ENCODE results near the gene C1QBP. TPM values are rescaled to one million over a fixed set of nuclear protein-coding genes. Genes with fewer than 3 reads are reported as not detected.

Gene C1QBP
- total RNA-seq, 1 donor from 2014 or later: 100 TPM

GRCh38 chr17:5481451-5481850, 42.5 kb upstream of the C1QBP start:
- no peak overlapping the region for H3K27ac Mint-ChIP-seq (ENCODE audit: unreplicated experiment)
- DNase-seq (ENCODE audit: low spot score): no peak
- no peaks in the 10 kb centered on the region for H3K27me3 Mint-ChIP-seq (ENCODE audit: unreplicated experiment)
- no peak for TF ChIP-seq CTCF (IDR thresholded peaks at IDR 0.05; ENCODE audit: unreplicated experiment)
- no peaks in the 10 kb centered on the region for H3K9me3 Mint-ChIP-seq (ENCODE audit: unreplicated experiment)
- peaks cover 7% of the 10 kb centered on the region for H3K4me1 Mint-ChIP-seq (ENCODE audit: unreplicated experiment)
- H3K36me3 Mint-ChIP-seq (ENCODE audit: low read depth, unreplicated experiment): peaks cover 40% of the 10 kb centered on the region
- no peak overlapping the region for H3K4me3 Mint-ChIP-seq (ENCODE audit: unreplicated experiment)

DNA sequence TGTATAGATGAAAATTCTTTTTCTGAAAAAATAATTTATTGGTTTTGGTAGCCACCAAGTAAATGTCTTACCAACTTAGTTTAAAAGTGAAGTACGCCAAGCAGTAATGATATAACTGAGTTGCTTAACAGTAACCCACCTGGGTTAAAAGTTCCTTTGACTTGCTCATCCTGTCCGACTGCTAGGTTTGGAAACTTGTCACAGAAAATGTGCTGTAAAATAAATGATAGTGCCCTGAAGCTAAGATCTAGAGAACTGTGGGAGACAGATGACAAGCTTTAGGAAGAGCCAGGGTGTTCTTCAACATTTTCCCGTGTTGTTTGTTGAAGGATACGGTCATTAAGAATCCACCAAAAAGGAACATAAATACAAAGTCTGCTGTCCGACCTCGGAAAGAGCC, 42.0 kb upstream of the C1QBP start:
- peaks cover 7% of the 10 kb centered on the region for H3K4me1 Mint-ChIP-seq (ENCODE audit: unreplicated experiment)
- H3K36me3 Mint-ChIP-seq (ENCODE audit: low read depth, unreplicated experiment): peaks cover 44% of the 10 kb centered on the region
- no peak overlapping the region for H3K4me3 Mint-ChIP-seq (ENCODE audit: unreplicated experiment)
- H3K9me3 Mint-ChIP-seq (ENCODE audit: unreplicated experiment): no peaks in the 10 kb centered on the region
- no peak for TF ChIP-seq CTCF (IDR thresholded peaks at IDR 0.05; ENCODE audit: unreplicated experiment)
- DNase-seq (ENCODE audit: low spot score): no peak
- H3K27ac Mint-ChIP-seq (ENCODE audit: unreplicated experiment): no peak overlapping the region
- H3K27me3 Mint-ChIP-seq (ENCODE audit: unreplicated experiment): no peaks in the 10 kb centered on the region

GRCh38 chr17:5478992-5479391, 40.0 kb upstream of the C1QBP start:
- Mint-ChIP-seq H3K36me3 (ENCODE audit: low read depth, unreplicated experiment) (peaks cover 49% of the 10 kb centered on the region), H3K9me3 (ENCODE audit: unreplicated experiment) (no peaks in the 10 kb centered on the region), H3K27me3 (ENCODE audit: unreplicated experiment) (no peaks in the 10 kb centered on the region), H3K4me3 (ENCODE audit: unreplicated experiment) (no peak overlapping the region), H3K4me1 (ENCODE audit: unreplicated experiment) (no peaks in the 10 kb centered on the region), H3K27ac (ENCODE audit: unreplicated experiment) (no peak overlapping the region)
- no peak for TF ChIP-seq CTCF (IDR thresholded peaks at IDR 0.05; ENCODE audit: unreplicated experiment)
- no peak for DNase-seq (ENCODE audit: low spot score)

DNA sequence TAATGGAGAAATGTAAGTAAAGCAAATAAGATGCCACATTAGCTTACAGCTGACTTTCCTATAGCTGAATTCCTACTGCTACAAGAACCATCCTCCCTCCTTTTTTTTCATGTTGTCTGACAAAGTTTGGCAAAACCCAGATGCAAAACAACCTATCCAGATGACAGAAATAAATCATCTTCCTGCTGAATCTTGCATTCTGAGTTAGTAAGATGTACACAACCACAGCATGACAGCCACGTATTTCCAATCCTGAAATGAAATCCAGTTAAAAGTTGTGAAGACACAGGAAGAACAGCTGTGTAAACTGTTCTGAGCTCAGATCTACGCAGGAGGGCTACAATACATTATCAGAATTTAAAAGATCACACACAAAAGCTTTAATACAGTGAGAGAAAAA, 35.0 kb upstream of the C1QBP start:
- Mint-ChIP-seq H3K4me3 (ENCODE audit: unreplicated experiment) (no peak overlapping the region), H3K27me3 (ENCODE audit: unreplicated experiment) (no peaks in the 10 kb centered on the region), H3K4me1 (ENCODE audit: unreplicated experiment) (peaks cover 2% of the 10 kb centered on the region), H3K36me3 (ENCODE audit: low read depth, unreplicated experiment) (peaks cover 40% of the 10 kb centered on the region), H3K9me3 (ENCODE audit: unreplicated experiment) (no peaks in the 10 kb centered on the region), H3K27ac (ENCODE audit: unreplicated experiment) (no peak overlapping the region)
- DNase-seq (ENCODE audit: low spot score): no peak
- TF ChIP-seq CTCF (IDR thresholded peaks at IDR 0.05; ENCODE audit: unreplicated experiment): no peak

- Mint-ChIP-seq H3K27ac (ENCODE audit: unreplicated experiment) (no peak overlapping the region), H3K4me3 (ENCODE audit: unreplicated experiment) (no peak overlapping the region), H3K4me1 (ENCODE audit: unreplicated experiment) (peaks cover 7% of the 10 kb centered on the region), H3K27me3 (ENCODE audit: unreplicated experiment) (no peaks in the 10 kb centered on the region), H3K9me3 (ENCODE audit: unreplicated experiment) (no peaks in the 10 kb centered on the region), H3K36me3 (ENCODE audit: low read depth, unreplicated experiment) (peaks cover 32% of the 10 kb centered on the region)
- DNase-seq (ENCODE audit: low spot score): no peak
- no peak for TF ChIP-seq CTCF (IDR thresholded peaks at IDR 0.05; ENCODE audit: unreplicated experiment)
Measured at GRCh38 chr17:5472511-5472910, 33.6 kb upstream of the C1QBP start.

Measured in endothelial cell (in vitro differentiated cells).